Limb (tissue), 2 donors: ENCODE data around the gene KCNG1.
"Not testable (repeated sequence)": the region's sequence is repeated elsewhere in the genome, so short reads cannot be mapped to it uniquely, and the experiment has no call there.

ENCODE experiments used
- DNase-seq, 2 donors: peaks; one replicate each; pipeline ENCODE4 v3.0.0-alpha.2; 2016; ENCODE audit errors: extremely low spot score in 2 of 2

The KCNG1 gene

GRCh38 chr20:51022803-51023616 lies at the start of gene KCNG1:
KCNG1 (minus strand) TSS chr20:51023107; CDS start chr20:51010338, 12,769 bp downstream.
- peak; percentile 60 to 85 for DNase-seq

GRCh38 chr20:51070621-51071020 lies 47.7 kb upstream of the KCNG1 start:
- no peak for DNase-seq

- DNase-seq: no peak
Measured at GRCh38 chr20:51067792-51068191, 44.9 kb upstream of the KCNG1 start.

- DNase-seq: no peak
Measured at GRCh38 chr20:51065615-51066014, 42.7 kb upstream of the KCNG1 start.

- DNase-seq: no peak
Measured at GRCh38 chr20:51064137-51064536, 41.2 kb upstream of the KCNG1 start.

- no peak for DNase-seq
Measured at GRCh38 chr20:51062065-51062464, 39.2 kb upstream of the KCNG1 start.

- no peak for DNase-seq
Measured at GRCh38 chr20:51061418-51062045, 38.6 kb upstream of the KCNG1 start.

- no peak for DNase-seq
Measured at GRCh38 chr20:51060301-51060700, 37.4 kb upstream of the KCNG1 start.

GRCh38 chr20:51059862-51060261 lies 37.0 kb upstream of the KCNG1 start:
- DNase-seq: no peak

- DNase-seq: no peak
Measured at GRCh38 chr20:51058017-51058416, 35.1 kb upstream of the KCNG1 start.

GRCh38 chr20:51054233-51054632 lies 31.3 kb upstream of the KCNG1 start:
- DNase-seq: no peak

GRCh38 chr20:51050531-51051075 lies 27.7 kb upstream of the KCNG1 start:
- DNase-seq: no peak

GRCh38 chr20:51046021-51046985 lies 23.4 kb upstream of the KCNG1 start:
- no peak for DNase-seq

GRCh38 chr20:51045492-51045891 lies 22.6 kb upstream of the KCNG1 start:
- not testable (repeated sequence) for DNase-seq

- no peak for DNase-seq
Measured at GRCh38 chr20:51044796-51045195, 21.9 kb upstream of the KCNG1 start.

GRCh38 chr20:51043811-51044210 lies 20.9 kb upstream of the KCNG1 start:
- no peak for DNase-seq

- no peak for DNase-seq
Measured at GRCh38 chr20:51042657-51043247, 19.8 kb upstream of the KCNG1 start.

GRCh38 chr20:51042064-51042463 lies 19.2 kb upstream of the KCNG1 start:
- DNase-seq: peak in 1 of 2 donors; percentile 9

- peak in 1 of 2 donors; percentile 31 for DNase-seq
Measured at GRCh38 chr20:51037532-51038115, 14.7 kb upstream of the KCNG1 start.

GRCh38 chr20:51036827-51037531 lies 14.1 kb upstream of the KCNG1 start:
- DNase-seq: peak in 1 of 2 donors; percentile 8
